Progenitor cell of endocrine pancreas (in vitro differentiated cells): Measurements from ENCODE around the gene CGGBP1. TPM values are rescaled to one million over a fixed set of nuclear protein-coding genes. Genes with fewer than 3 reads are reported as not detected.

Experiments used
- DNase-seq: peaks from one replicate; pipeline ENCODE4 v3.0.0; 2021; ENCODE audit warnings: low spot score; ENCODE audit not compliant: unreplicated experiment
- H3K27ac Mint-ChIP-seq: 2 replicates; pipeline ENCODE4 v1.8.0; 2021; ENCODE audit warnings: mild to moderate bottlenecking, moderate library complexity, mixed read lengths
- H3K27me3 Mint-ChIP-seq: 2 replicates; pipeline ENCODE4 v1.8.0; 2021; ENCODE audit warnings: mixed read lengths
- H3K36me3 Mint-ChIP-seq: 2 replicates; pipeline ENCODE4 v1.8.0; 2022; ENCODE audit warnings: mixed read lengths; ENCODE audit not compliant: insufficient read depth
- H3K4me1 Mint-ChIP-seq: 2 replicates; pipeline ENCODE4 v1.8.0; 2021; ENCODE audit warnings: low read depth, mixed read lengths
- H3K4me3 Mint-ChIP-seq: 2 replicates; pipeline ENCODE4 v1.8.0; 2021; ENCODE audit warnings: low read depth, mild to moderate bottlenecking, moderate library complexity, mixed read lengths
- H3K9me3 Mint-ChIP-seq: 2 replicates; pipeline ENCODE4 v1.8.0; 2021; ENCODE audit warnings: low read depth, mixed read lengths
- total RNA-seq: library from RNA; stranded (reverse); gene quantifications from 2 replicates; pipeline ENCODE4 v1.2.1, GENCODE V29; 2021
- TF ChIP-seq, protein P1 (sequence below): fragments of 200-600 bp; sonication (generic); IDR thresholded peaks from one replicate; pipeline ENCODE4 v1.5.0; 2021; ENCODE audit warnings: antibody characterized with exemption, mild to moderate bottlenecking; ENCODE audit not compliant: unreplicated experiment

Gene CGGBP1
- total RNA-seq, 1 donor from 2014 or later = 96.3 TPM

DNA sequence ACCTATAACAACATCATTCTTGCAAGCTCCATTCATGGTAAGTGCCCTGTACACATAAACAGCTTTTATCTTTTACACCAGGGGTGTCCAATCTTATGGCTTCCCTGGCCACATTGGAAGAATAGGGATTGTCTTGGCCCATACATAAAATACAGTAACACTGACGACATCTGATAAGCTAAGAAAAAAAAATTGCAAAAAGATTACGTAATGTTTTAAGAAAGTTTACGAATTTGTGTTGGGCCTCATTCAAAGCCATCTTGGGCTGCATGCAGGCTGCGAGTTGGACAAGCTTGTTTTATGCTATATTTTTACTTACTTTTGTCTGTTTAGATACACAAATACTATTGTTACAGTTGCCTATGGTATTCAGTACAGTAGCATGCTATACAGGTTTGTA lies 31.9 kb upstream of the CGGBP1 start:
- TF ChIP-seq, protein P1, sequence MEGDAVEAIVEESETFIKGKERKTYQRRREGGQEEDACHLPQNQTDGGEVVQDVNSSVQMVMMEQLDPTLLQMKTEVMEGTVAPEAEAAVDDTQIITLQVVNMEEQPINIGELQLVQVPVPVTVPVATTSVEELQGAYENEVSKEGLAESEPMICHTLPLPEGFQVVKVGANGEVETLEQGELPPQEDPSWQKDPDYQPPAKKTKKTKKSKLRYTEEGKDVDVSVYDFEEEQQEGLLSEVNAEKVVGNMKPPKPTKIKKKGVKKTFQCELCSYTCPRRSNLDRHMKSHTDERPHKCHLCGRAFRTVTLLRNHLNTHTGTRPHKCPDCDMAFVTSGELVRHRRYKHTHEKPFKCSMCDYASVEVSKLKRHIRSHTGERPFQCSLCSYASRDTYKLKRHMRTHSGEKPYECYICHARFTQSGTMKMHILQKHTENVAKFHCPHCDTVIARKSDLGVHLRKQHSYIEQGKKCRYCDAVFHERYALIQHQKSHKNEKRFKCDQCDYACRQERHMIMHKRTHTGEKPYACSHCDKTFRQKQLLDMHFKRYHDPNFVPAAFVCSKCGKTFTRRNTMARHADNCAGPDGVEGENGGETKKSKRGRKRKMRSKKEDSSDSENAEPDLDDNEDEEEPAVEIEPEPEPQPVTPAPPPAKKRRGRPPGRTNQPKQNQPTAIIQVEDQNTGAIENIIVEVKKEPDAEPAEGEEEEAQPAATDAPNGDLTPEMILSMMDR = no peak
- Mint-ChIP-seq H3K27ac (no peak overlapping the region), H3K4me3 (no peak overlapping the region), H3K36me3 (peaks cover 28% of the 10 kb centered on the region), H3K27me3 (no peaks in the 10 kb centered on the region), H3K4me1 (peaks cover 14% of the 10 kb centered on the region), H3K9me3 (peaks cover 8% of the 10 kb centered on the region)
- DNase-seq = no peak

DNA sequence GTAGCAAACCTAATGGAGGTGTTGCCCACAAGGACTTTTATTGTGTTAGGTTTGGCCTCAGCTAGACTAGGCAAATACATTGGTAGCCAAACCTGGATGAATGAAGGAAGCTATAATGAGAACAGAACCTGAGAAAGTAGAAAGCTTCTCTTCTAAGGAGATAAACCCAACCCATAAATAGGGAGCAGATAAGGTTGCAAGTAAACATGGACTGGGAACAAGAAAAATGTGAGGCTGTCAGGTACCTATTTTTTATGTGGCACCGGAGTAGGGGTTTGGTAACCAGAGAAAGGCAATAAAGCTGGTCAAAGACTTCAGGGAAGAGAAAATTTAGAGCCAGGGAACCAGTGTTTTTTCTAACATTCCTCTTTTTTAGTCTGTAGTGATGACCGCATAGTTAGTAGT lies 25.3 kb upstream of the CGGBP1 start:
- peak overlapping the region; percentile 63 for H3K27ac Mint-ChIP-seq
- TF ChIP-seq, protein P1 = no peak
- H3K36me3 Mint-ChIP-seq = peaks cover 9% of the 10 kb centered on the region
- no peaks in the 10 kb centered on the region for H3K27me3 Mint-ChIP-seq
- peaks cover 12% of the 10 kb centered on the region for H3K4me1 Mint-ChIP-seq
- no peak for DNase-seq
- H3K4me3 Mint-ChIP-seq = no peak overlapping the region
- H3K9me3 Mint-ChIP-seq = peaks cover 8% of the 10 kb centered on the region

DNA sequence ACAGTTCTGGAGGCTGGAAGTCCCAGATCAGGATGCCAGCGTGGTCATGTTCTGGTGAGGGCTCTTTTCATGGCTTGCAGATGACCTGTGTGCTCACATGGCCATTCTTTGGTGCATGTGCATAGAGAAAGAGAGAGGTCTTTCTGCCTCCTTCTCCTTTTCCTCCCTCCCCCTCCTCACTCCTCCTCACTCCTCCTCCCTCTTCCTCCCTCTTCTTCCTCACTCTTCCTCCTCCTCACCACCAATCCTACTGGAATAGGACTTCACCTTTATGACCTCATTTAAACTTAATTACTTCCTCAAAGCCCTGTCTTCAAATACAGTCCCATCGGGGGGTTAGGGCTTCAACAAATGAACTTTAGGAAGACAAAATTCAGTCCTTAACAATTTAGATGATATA lies 24.0 kb upstream of the CGGBP1 start:
- Mint-ChIP-seq H3K27ac (no peak overlapping the region), H3K27me3 (no peaks in the 10 kb centered on the region)

DNA sequence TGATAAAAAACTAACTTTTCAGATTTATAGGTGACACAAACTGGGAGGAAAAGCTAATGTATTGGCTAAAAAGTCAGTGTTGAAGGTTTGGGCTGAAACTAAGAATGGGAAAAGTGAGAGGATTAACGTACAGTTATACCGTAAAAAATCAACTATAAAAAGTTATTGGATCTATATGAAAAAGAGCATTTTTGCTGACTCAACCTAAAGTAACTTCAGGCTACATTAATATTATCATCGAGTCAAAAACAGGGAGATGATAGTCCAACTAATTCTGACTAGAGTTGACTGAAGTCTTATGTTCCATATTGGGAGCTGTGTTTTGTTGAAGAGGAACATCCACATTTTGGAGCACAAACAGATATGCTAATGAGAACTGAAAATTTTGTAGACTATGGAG lies 20.1 kb upstream of the CGGBP1 start:
- Mint-ChIP-seq H3K36me3 (peaks cover 5% of the 10 kb centered on the region), H3K27me3 (no peaks in the 10 kb centered on the region)
- TF ChIP-seq, protein P1 = no peak

More for the DNA sequence above, 24.0 kb upstream of the CGGBP1 start:
- Mint-ChIP-seq H3K4me1 (peaks cover 12% of the 10 kb centered on the region), H3K4me3 (no peak overlapping the region), H3K36me3 (peaks cover 7% of the 10 kb centered on the region), H3K9me3 (peaks cover 8% of the 10 kb centered on the region)
- no peak for DNase-seq
- TF ChIP-seq, protein P1 = no peak

DNA sequence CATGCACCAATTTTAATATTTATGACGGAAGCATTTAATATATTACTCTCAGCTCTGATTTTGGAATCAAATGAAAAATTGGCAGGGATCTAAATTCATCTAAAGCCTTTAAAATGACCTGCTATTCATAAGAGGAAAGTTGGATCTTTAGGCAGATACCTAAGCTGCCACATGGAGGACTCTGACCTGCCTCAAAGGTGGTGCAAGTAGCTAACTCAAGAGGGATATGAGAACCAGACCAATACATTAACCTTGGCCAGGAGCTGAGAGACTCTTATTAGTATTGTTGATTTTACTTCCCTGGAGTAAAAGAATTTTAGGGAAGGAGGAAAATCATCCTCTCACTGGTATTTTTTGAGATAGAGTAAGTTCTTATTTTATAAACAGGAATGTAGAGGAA lies 17.9 kb upstream of the CGGBP1 start:
- no peak overlapping the region for H3K4me3 Mint-ChIP-seq
- no peak overlapping the region for H3K27ac Mint-ChIP-seq
- peaks cover 8% of the 10 kb centered on the region for H3K36me3 Mint-ChIP-seq
- H3K4me1 Mint-ChIP-seq = peaks cover 11% of the 10 kb centered on the region
- TF ChIP-seq, protein P1 = no peak
- H3K9me3 Mint-ChIP-seq = peaks cover 8% of the 10 kb centered on the region
- no peaks in the 10 kb centered on the region for H3K27me3 Mint-ChIP-seq
- no peak for DNase-seq

More for the DNA sequence above, 20.1 kb upstream of the CGGBP1 start:
- peaks cover 14% of the 10 kb centered on the region for H3K4me1 Mint-ChIP-seq
- H3K9me3 Mint-ChIP-seq = peaks cover 8% of the 10 kb centered on the region
- DNase-seq = no peak
- no peak overlapping the region for H3K27ac Mint-ChIP-seq
- H3K4me3 Mint-ChIP-seq = no peak overlapping the region
